Activated CD4-positive, alpha-beta memory T cell treated with anti-CD3 and anti-CD28 coated beads, Interleukin-2, amount 10 ng/mL, durations not matched to agents 7 days and 5 days (primary cell): ENCODE measurements around the gene ZNF664. TPM values are rescaled to one million over a fixed set of nuclear protein-coding genes. Genes with fewer than 3 reads are reported as not detected.

ENCODE experiments used
- CTCF ChIA-PET: fragments of 350-600 bp; sonication (Branson Sonifier 250); formaldehyde crosslinking; loops from one replicate; lab custom pipeline; 2021; ENCODE audit warnings: antibody characterized with exemption, inconsistent platforms; lab: Charles Lee
- POLR2A ChIA-PET: fragments of 350-600 bp; sonication (Branson Sonifier 250); formaldehyde crosslinking; loops from one replicate; lab custom pipeline; 2021; ENCODE audit warnings: antibody characterized with exemption; lab: Charles Lee
- DNase-seq: peaks from one replicate; pipeline ENCODE4 v3.0.0-alpha.2; 2020
- H3K27ac Mint-ChIP-seq: one replicate; pipeline ENCODE4 v1.8.0; 2021; ENCODE audit warnings: mild to moderate bottlenecking, mixed read lengths
- H3K27me3 Mint-ChIP-seq: one replicate; pipeline ENCODE4 v1.8.0; 2021; ENCODE audit warnings: mixed read lengths
- H3K36me3 Mint-ChIP-seq: one replicate; pipeline ENCODE4 v1.8.0; 2021; ENCODE audit warnings: low read depth, mixed read lengths
- H3K4me1 Mint-ChIP-seq: one replicate; pipeline ENCODE4 v1.8.0; 2021; ENCODE audit warnings: mixed read lengths
- H3K4me3 Mint-ChIP-seq: one replicate; pipeline ENCODE4 v1.8.0; 2021; ENCODE audit warnings: mild to moderate bottlenecking, mixed read lengths
- H3K9me3 Mint-ChIP-seq: one replicate; pipeline ENCODE4 v1.8.0; 2021; ENCODE audit warnings: mixed read lengths
- total RNA-seq, 2 experiments: library from RNA; stranded (reverse); gene quantifications; one replicate each; pipeline ENCODE4 v1.2.3, GENCODE V29; 2021

The ZNF664 gene
- total RNA-seq, 2 experiments from 2014 or later: 42.5 to 43.4 TPM

DNA sequence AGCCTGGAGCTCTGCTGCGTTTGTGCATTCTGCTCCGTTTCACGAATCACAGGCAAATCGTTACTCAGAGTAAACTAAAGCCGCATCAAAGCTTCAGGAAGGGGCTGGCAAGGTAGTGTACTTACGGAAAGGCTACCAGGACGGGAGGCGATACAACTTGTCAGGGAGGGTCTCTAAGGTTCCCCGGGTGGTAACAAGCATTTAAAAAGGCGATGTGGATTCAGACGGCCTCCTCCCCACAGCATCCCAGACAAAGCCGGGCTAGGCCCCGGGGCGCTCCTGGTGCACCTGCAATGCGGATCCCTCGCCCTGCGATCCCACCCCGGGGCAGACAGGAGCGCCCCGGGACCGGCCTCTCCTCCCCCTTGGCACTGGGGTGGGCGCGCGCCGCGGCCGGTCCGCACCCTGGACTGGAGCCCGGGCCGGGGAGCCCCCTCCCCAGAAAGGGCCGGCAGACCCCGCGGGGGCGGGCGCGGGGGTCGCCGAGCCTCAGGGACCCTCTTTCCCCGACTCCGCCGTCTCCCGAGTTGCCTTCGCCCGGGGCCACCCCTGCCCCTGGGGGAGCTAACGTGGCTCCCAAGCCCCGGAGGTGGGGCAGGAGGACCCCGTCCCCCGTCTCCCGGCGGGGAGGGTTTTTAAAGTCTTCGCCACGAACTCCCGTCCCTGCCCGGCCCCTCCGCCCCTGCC is 1.1 kb upstream of the ZNF664 start:
- H3K9me3 Mint-ChIP-seq: no peaks in the 10 kb centered on the region
- CTCF ChIA-PET: interaction anchor here (0.8 to 1.3 kb wide), 3 partner anchors 12 to 35 kb away, joined by 3 to 5 read pairs (median 4); no protein-coding TSS in a partner anchor
- POLR2A ChIA-PET: interaction anchor here (1.0 to 2.1 kb wide), 3 partner anchors 33 to 388 kb away, joined by 3 to 19 read pairs (median 4); partner anchors contain the start of gene TMED2
- peaks cover 20% of the 10 kb centered on the region for H3K36me3 Mint-ChIP-seq
- H3K4me1 Mint-ChIP-seq: peaks cover 38% of the 10 kb centered on the region
- peak; percentile 37 for DNase-seq
- H3K27me3 Mint-ChIP-seq: no peaks in the 10 kb centered on the region
- peak overlapping the region; percentile 77 for H3K4me3 Mint-ChIP-seq
- peak overlapping the region; percentile 52 for H3K27ac Mint-ChIP-seq

DNA sequence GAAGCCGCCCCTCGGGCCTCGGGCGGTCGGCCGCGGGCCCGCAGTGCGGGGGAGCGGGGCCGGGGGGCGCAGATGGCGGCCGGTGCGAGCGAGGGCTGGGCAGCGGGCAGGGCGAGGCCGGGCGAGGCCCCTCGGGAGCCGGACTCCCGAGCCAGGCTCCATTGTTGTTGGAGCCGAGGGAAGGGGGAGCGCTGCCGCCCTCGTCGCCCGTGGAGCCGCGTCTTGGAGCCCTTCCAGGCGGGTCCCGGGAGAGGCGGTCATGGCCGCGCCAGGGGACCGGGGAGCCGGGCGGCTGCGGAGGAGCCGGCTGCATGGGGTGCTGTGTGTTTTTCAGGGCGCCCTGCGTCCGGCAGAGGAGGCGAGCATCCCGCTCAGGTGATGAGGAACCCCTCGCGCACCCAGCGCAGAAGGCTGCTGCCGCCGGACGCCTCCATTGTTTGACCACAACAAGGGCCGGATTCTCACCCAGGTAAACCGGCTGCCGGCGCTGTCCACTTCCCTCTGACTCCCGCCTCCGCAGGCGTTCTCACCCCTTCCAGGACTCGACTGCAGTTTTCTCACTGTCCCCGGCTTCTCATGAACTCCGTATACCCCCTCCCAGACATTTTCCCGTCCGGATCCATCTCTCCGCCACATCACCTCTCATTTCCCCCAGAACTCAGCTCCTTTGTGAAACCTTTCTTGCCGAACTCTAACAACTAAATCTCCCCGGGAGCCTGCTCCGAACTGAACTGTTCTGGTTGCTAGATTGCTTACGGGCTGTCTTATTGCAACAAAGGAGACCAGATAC is 732 bp downstream of the ZNF664 start:
- POLR2A ChIA-PET: interaction anchor here (1.0 kb wide), 1 partner anchor 13 kb away, joined by 5 read pairs; no protein-coding TSS in a partner anchor
- Mint-ChIP-seq H3K27ac (peak overlapping the region; percentile 58), H3K36me3 (peaks cover 25% of the 10 kb centered on the region), H3K9me3 (no peaks in the 10 kb centered on the region), H3K27me3 (no peaks in the 10 kb centered on the region), H3K4me3 (peak overlapping the region; percentile 91), H3K4me1 (peaks cover 38% of the 10 kb centered on the region)
- CTCF ChIA-PET: no interaction called here
- DNase-seq: peak; percentile 29

DNA sequence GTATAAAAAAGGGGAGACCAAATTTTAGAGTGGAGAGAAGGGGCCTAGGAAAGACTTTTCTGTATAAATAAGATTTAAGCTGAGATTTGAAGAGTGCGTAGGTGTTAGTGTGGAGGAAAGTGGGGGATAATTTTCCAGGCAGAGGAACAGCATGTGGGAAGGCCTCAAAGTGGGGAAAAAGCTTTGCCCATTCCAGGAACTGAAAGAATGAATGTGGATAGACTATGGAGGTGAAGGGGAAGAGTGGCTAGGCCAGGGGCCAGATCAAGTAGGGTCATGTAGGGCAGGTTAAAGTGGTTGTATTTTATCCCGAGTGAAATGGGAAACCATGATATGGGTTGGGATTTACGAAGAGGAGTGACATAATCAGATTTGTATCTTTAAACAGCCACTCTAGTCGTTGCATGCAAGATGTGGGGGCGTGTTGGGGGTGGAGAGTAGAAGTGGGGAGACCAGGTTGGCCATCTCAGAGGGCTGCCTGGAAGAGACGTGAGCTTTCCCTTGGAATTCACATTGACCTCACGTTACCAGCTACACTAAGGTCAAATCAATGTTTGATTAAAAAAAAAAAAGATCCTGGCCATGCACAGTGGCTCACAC is 3.3 kb downstream of the ZNF664 start:
- no peak for DNase-seq
- Mint-ChIP-seq H3K27ac (no peak overlapping the region), H3K9me3 (no peaks in the 10 kb centered on the region), H3K4me3 (no peak overlapping the region), H3K27me3 (no peaks in the 10 kb centered on the region), H3K36me3 (peaks cover 32% of the 10 kb centered on the region), H3K4me1 (peaks cover 26% of the 10 kb centered on the region)
- CTCF ChIA-PET: interaction anchor here (0.6 to 1.1 kb wide), 2 partner anchors 9 to 136 kb away, joined by 3 to 4 read pairs; no protein-coding TSS in a partner anchor
- POLR2A ChIA-PET: interaction anchor here (1.2 kb wide), 1 partner anchor 12 kb away, joined by 3 read pairs; no protein-coding TSS in a partner anchor

DNA sequence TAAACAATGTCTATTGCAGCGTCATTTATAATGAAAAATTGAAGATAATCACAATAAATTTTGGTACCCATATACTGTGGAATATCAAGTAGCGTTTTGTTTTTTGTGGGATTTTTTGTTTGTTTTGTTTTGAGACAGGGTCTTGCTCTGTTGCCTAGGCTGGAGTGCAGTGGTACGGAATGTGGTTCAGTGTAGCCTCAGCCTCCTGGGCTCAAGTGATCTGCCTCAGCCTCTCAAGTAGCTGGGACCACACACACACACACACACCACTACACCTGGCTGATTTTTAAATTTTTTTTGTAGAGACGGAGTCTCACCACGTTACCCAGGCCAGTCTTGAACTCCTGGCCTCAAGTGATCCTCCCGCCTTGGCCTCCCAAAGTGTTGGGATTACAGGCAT is 6.6 kb downstream of the ZNF664 start:
- Mint-ChIP-seq H3K9me3 (no peaks in the 10 kb centered on the region), H3K36me3 (peaks cover 26% of the 10 kb centered on the region), H3K4me1 (peaks cover 18% of the 10 kb centered on the region), H3K27me3 (no peaks in the 10 kb centered on the region), H3K27ac (no peak overlapping the region), H3K4me3 (no peak overlapping the region)
- ChIA-PET POLR2A (no interaction called here), CTCF (no interaction called here)
- DNase-seq: no peak

DNA sequence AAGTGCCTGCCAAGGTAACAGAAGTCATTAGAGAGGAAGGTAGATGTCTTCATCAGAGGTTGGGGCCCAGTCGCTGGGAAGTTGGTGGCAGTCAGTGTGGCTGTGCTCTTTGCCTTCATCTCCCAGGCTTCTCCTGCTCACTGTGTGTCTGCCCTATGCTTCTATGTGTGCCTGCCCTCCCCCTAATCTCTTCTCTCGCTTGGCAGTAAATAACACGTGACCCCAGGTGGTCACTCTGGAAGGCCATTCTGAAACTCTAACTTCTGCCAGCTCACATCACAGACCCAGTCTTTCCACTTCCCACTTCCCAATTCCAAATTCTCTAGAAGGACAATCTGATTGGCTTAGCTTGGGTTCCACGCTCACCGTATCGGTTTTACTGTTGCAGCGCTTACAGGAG is 9.3 kb downstream of the ZNF664 start:
- peaks cover 6% of the 10 kb centered on the region for H3K4me1 Mint-ChIP-seq

DNA sequence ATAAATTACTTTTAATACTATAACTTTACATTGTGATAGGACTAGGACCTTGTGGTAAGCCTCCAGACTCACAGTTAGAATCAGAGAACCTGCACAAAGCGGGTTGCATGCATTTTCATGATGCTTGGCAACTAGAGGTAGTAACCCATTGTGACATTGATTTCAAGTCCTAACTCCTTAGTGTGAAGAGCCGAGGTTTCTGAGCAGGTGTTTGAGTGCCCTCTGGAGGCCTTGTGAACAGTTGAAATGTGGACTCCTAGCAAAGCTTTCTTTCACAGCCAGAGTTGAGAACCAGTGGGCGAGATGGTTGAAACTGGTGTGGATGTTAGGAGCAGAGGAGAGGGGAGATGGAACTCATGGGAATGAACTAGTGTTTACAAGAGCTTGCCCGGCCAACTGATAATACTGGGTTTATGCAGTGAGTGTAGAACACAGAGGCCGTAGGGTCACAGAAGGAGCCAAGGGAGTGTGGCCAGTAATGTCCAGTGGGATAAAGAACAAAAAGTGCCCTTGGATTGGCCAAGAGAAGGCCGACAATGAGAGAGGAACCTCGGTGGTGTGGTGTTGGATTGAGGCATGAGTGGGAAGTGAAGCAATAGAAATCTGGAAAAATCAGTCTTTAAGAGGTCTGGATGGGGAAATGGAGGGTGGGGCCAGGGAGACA is 10.9 kb downstream of the ZNF664 start:
- peak; percentile 55 for DNase-seq
- CTCF ChIA-PET: interaction anchor here (0.7 to 7.0 kb wide), 8 partner anchors 11 to 83 kb away, joined by 3 to 59 read pairs (median 3); no protein-coding TSS in a partner anchor
- Mint-ChIP-seq H3K27ac (no peak overlapping the region), H3K4me1 (peaks cover 6% of the 10 kb centered on the region), H3K36me3 (peaks cover 17% of the 10 kb centered on the region), H3K9me3 (no peaks in the 10 kb centered on the region), H3K27me3 (no peaks in the 10 kb centered on the region), H3K4me3 (no peak overlapping the region)
- POLR2A ChIA-PET: no interaction called here

More for the DNA sequence above, 9.3 kb downstream of the ZNF664 start:
- no peak overlapping the region for H3K4me3 Mint-ChIP-seq
- no peak for DNase-seq
- H3K36me3 Mint-ChIP-seq: peaks cover 10% of the 10 kb centered on the region
- CTCF ChIA-PET: interaction anchor here (7.0 kb wide), 1 partner anchor 78 kb away, joined by 59 read pairs; no protein-coding TSS in a partner anchor
- POLR2A ChIA-PET: interaction anchor here (1.3 kb wide), 1 partner anchor 44 kb away, joined by 3 read pairs; no protein-coding TSS in a partner anchor
- no peak overlapping the region for H3K27ac Mint-ChIP-seq
- no peaks in the 10 kb centered on the region for H3K27me3 Mint-ChIP-seq
- H3K9me3 Mint-ChIP-seq: no peaks in the 10 kb centered on the region

DNA sequence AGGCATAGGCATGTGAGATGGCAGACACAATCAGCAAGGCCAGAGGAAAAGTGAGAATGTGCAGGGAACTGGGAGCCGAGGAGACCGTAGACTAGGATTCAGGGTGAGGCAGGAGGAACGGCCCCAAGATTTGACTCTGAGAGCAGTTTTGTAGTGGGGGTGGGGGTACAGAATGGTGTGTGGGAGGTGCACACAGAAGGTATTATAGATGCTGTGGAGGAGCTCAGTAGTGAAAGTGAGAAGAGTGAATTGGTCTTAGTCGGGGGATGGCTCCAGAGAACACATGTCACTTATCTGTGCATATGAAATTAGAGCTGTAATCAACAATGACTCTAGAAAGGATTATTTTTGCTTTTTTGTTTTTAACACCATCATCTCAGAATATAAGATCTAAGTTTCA is 11.9 kb downstream of the ZNF664 start:
- ChIA-PET POLR2A (no interaction called here), CTCF (interaction anchor here (0.9 to 7.0 kb wide), 4 partner anchors 9 to 80 kb away, joined by 3 to 59 read pairs (median 3); no protein-coding TSS in a partner anchor)
- no peak for DNase-seq
- Mint-ChIP-seq H3K36me3 (peaks cover 22% of the 10 kb centered on the region), H3K4me1 (peaks cover 2% of the 10 kb centered on the region), H3K9me3 (no peaks in the 10 kb centered on the region), H3K27ac (no peak overlapping the region), H3K27me3 (no peaks in the 10 kb centered on the region), H3K4me3 (no peak overlapping the region)

DNA sequence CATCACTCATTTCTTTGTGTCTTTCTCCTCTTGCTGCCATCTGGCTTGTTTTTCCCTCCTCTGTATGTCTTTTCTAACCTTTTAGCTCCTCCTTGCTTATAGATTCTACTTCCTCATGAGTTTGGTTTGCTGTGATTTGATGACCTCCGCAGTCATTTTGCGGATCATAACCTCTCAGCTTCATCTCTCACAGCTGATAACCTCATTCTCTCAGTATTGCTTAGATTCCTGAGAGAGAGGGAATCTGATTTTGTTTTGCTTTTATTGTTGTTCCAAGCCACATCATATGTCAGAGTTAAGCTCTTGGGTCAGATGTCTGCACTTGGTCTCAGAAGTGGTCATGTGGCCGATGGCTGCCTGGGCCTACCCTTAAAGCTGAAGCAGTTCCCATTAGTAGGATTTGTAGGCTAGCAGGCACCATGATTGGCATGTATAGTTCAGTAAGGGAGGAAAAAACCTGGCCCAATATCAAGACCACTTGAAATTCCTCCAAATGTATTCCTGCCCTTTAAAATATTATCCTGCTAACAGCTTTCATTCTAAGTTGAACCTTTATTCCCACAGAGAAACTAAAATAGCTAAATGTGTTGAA is 13.5 kb downstream of the ZNF664 start:
- H3K4me1 Mint-ChIP-seq: peaks cover 4% of the 10 kb centered on the region
- no peaks in the 10 kb centered on the region for H3K27me3 Mint-ChIP-seq
- no peak overlapping the region for H3K27ac Mint-ChIP-seq
- peaks cover 28% of the 10 kb centered on the region for H3K36me3 Mint-ChIP-seq
- no peak for DNase-seq
- no peaks in the 10 kb centered on the region for H3K9me3 Mint-ChIP-seq
- CTCF ChIA-PET: interaction anchor here (0.5 to 7.0 kb wide), 5 partner anchors 9 to 262 kb away, joined by 3 to 59 read pairs (median 4); no protein-coding TSS in a partner anchor
- POLR2A ChIA-PET: interaction anchor here (1.4 kb wide), 1 partner anchor 12 kb away, joined by 5 read pairs; no protein-coding TSS in a partner anchor
- H3K4me3 Mint-ChIP-seq: no peak overlapping the region

DNA sequence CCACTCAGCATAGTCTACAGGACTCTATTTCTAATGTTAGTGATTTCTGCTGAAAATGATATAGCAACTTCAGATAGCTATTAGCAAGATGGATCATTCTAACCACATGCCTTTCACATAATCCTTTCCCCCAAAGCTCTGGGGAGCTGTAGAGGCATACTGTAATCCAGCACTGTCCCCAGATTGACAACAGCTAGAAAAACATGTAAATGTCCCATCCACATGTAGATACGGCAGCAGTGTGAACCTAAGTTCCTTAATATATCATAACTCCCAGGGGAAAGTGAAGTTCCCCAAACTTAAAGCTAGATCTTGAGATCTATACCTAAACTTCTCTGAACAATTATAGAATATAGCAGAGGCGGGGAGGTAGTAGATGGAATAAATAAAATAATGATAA is 14.0 kb downstream of the ZNF664 start:
- DNase-seq: no peak
- POLR2A ChIA-PET: interaction anchor here (1.4 kb wide), 1 partner anchor 13 kb away, joined by 5 read pairs; no protein-coding TSS in a partner anchor
- peaks cover 32% of the 10 kb centered on the region for H3K36me3 Mint-ChIP-seq
- no peaks in the 10 kb centered on the region for H3K27me3 Mint-ChIP-seq
- H3K4me3 Mint-ChIP-seq: no peak overlapping the region
- H3K27ac Mint-ChIP-seq: no peak overlapping the region
- CTCF ChIA-PET: interaction anchor here (0.5 to 7.0 kb wide), 5 partner anchors 10 to 263 kb away, joined by 3 to 59 read pairs (median 4); no protein-coding TSS in a partner anchor
- peaks cover 4% of the 10 kb centered on the region for H3K4me1 Mint-ChIP-seq
- no peaks in the 10 kb centered on the region for H3K9me3 Mint-ChIP-seq

DNA sequence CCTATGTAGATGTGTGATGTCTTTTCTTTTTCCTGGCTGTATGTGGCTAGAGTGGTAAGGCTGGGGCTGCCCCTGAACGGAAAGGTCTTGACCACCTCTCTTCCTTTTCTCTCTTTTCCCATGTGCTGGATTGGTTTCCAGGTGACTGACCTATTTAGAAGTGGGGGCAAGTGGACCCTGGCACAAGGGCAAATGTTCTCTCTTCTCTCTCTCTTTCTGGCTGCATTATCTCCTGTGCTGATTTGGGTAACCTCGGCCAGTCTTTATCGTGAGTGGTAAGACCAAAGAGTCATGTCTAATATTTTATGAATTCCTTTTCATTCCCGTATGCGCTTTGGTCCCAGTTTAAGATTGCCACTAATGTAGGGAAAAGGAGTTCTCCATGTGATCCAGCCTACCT is 16.2 kb downstream of the ZNF664 start:
- no peak for DNase-seq
- Mint-ChIP-seq H3K9me3 (no peaks in the 10 kb centered on the region), H3K4me3 (no peak overlapping the region), H3K27me3 (no peaks in the 10 kb centered on the region), H3K36me3 (peaks cover 34% of the 10 kb centered on the region), H3K4me1 (peaks cover 2% of the 10 kb centered on the region), H3K27ac (no peak overlapping the region)
- CTCF ChIA-PET: no interaction called here
- POLR2A ChIA-PET: interaction anchor here (1.1 kb wide), 1 partner anchor 13 kb away, joined by 3 read pairs; no protein-coding TSS in a partner anchor

DNA sequence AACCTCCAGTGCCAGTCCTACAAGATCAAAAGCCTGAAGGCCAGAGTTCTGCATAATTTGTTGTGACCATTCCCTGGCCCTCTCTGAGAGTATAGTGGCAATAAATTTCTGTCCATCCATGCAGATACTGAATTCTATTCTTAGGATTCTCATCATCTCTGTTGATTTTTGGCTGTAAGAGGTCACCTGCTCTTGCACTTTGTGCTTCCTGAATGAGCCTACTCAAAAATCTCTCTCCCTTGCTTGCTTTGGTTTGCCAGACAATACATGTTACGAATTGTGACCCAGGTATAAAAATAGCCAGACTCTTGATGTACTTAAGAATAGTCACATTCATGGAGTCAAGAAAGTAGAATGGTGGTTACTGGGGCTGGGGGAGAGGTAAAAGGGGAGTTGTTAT is 16.7 kb downstream of the ZNF664 start:
- H3K36me3 Mint-ChIP-seq: peaks cover 34% of the 10 kb centered on the region
- no peak for DNase-seq
- no peak overlapping the region for H3K4me3 Mint-ChIP-seq
- ChIA-PET POLR2A (no interaction called here), CTCF (no interaction called here)
- H3K4me1 Mint-ChIP-seq: peaks cover 6% of the 10 kb centered on the region
- no peaks in the 10 kb centered on the region for H3K9me3 Mint-ChIP-seq
- no peak overlapping the region for H3K27ac Mint-ChIP-seq
- H3K27me3 Mint-ChIP-seq: no peaks in the 10 kb centered on the region

DNA sequence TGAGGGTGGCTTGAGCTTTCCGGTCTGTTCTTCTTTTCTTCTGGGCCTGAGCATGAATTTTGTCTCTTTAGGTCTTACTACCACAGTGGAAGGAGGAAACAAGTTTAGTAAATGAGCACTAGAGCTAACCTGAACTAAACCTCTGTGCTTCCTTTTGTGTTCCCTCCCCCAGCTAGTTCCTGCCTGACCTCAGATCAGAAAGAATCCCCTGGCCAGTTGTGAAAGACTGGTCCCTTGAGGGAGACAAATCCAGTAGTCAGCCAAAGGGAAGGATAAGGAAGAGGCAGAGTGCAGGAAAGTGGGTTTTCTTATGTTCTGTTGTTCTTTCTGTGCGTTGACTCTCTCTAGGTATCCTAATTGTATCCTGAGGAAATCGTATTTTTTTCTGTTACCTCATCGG is 17.5 kb downstream of the ZNF664 start:
- H3K27me3 Mint-ChIP-seq: no peaks in the 10 kb centered on the region
- H3K27ac Mint-ChIP-seq: no peak overlapping the region
- POLR2A ChIA-PET: no interaction called here
- no peaks in the 10 kb centered on the region for H3K9me3 Mint-ChIP-seq
- DNase-seq: no peak
- H3K36me3 Mint-ChIP-seq: peaks cover 34% of the 10 kb centered on the region
- CTCF ChIA-PET: no interaction called here
- no peak overlapping the region for H3K4me3 Mint-ChIP-seq
- peaks cover 8% of the 10 kb centered on the region for H3K4me1 Mint-ChIP-seq
